GM21576 (cell line): ENCODE measurements around the gene USP11.

ENCODE experiments used
- ATAC-seq: cut with Tn5 transposase; IDR thresholded peaks from one replicate; pipeline ENCODE4 v1.9.1; 2021; ENCODE audit warnings: mild to moderate bottlenecking, moderate library complexity; ENCODE audit not compliant: unreplicated experiment

The USP11 gene

DNA sequence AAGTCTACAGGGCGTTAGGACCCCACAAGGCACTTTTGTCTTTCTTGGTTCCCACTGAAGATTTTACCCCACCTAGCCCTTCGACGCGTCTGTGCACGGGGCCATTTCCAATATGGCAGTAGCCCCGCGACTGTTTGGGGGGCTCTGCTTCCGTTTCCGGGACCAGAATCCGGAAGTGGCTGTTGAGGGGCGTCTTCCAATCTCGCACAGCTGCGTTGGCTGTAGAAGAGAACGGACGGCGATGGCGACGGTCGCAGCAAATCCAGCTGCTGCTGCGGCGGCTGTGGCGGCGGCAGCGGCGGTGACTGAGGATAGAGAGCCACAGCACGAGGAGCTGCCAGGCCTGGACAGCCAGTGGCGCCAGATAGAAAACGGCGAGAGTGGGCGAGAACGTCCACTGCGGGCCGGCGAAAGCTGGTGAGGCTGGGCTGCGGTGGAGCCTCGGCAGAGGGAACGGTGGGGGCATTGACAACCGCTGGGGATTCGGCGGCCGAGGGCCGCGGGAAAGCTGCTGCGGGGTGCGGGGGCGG lies at the start of gene USP11:
Gene USP11 (plus strand): TSS at position 207 of the 530 bp plus-strand sequence. CDS start 35 bp downstream, at position 242.
- peak; percentile 4 for ATAC-seq

GRCh38 chrX:47184486-47184885 lies 48.3 kb upstream of the USP11 start:
- no peak for ATAC-seq

GRCh38 chrX:47185241-47185640 lies 47.6 kb upstream of the USP11 start:
- ATAC-seq, result no peak

DNA sequence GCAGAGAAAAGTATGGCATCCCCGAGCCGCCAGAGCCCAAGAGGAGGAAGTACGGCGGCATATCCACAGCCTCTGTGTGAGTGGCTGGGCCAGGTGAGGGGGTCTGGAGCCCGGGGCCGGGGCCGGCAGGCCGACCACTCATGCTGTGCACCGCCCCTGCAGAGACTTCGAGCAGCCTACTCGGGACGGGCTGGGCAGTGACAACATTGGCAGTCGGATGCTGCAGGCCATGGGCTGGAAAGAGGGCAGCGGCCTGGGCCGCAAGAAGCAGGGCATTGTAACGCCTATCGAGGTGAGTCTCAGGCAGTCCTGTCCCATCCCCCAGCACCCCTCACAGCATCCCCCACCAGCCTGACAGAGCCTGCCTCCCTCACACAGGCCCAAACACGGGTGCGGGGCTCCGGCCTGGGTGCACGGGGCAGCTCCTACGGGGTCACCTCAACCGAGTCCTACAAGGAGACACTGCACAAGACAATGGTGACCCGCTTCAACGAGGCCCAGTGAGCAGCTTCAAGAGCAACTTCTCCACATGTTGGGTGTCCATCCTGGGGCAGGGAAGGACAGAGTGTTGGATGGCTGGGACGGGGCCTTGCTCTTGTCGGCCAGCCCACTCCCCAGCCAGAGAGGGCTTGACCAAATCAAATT lies 46.6 kb upstream of the USP11 start:
- ATAC-seq, result no peak

DNA sequence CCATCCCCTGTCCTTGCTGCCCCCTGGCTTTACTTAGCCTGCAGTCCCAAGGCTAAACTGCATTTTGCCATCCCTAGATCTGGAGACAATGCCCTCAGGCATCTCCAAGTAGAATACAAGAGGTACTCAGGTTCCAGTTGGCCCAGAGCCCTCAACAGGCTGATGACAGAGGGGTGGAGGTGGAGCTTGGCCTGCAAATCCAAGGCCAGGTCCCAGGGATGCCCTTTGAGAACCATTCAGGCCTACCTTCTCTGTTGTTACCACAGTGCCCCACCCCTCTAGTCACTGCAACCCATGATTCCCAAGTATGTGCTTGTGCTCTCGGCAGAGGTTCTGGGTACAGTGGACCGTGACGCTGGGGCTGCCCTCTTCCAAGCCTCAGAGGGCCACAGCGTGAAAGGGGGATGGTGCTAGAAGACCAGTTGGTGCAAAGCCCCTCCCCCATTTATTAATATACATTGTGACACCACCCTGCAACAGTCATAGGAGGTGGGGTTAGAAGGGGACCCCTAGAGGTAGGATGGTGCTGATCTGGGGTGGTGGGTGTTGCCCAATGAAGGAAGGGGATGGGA lies 45.6 kb upstream of the USP11 start:
- no peak for ATAC-seq

DNA sequence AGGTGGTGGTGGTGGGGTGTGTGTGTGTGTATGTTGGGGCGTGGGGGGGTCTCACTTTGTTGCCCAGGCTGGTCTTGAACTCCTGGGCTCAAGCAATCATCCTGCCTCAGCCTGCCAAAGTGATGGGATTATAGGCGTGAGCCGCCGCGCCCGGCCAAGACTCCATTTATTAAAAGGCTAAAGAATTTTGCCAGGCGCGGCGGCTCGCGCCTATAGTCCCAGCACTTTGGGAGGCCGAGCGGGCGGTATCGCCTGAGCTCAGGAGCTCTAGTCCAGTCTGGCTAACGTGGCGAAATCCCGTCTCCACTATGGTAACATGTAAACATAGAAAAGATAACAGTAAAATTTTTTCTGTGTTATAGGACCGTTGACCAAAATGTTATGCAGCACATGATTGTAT lies 42.9 kb upstream of the USP11 start:
- no peak for ATAC-seq

GRCh38 chrX:47190445-47191269 lies 42.2 kb upstream of the USP11 start:
- ATAC-seq, result peak; percentile 47

DNA sequence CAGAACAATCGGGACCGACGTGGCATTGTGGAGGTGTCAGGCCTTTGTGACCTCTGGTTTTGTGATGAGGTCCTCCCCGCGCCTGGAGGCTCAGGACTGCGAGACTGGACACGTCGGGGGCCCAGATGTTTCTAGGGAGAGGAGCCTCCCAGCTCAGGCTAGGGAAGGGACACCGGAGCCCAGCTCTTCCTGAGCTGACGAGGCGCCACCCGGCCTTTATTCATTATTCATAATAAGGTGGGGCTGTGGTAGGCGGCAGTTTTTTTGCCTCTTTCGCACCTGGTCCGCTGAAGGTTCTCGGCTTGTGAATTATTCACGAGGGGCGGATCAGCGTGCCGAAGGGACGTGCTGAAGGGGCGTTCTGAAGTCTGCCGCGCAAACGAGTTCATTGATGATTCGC lies 41.5 kb upstream of the USP11 start:
- no peak for ATAC-seq

- ATAC-seq, result no peak
Measured at GRCh38 chrX:47191806-47192401, 40.9 kb upstream of the USP11 start.

- ATAC-seq, result peak; percentile 68
Measured at GRCh38 chrX:47193475-47194193, 39.2 kb upstream of the USP11 start, which contains the start of gene UBA1. Gene UBA1, plus strand, starts transcription at chrX:47193829. Its CDS starts 4,974 bp downstream, at chrX:47198803.

DNA sequence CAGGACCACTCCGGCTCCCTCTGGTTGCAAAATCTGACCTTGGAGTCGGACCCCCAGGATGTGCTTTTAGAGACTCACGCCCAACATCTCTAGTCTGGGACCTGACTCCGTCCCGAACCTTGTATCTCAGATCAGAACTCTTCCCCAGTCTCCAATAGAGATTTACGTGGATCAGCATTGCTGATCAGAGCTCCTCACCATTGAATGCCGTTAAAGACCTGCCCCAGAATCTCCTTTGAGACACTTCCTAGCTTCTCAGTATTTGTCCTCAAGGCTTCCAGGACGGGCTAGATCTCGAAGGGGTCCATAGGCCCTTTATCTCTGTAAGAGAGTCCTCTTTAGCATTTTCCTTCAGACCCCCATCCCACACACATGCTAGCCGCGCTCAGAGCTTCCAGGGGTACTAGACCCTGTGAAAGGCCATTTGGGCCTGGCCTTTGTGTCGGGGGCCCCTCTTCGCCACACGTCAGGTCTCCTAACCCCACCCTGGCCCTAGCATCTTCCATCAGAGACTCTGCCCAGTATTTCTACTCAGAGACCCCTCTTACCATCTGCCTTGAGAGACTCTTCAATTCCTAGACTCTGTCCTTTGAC lies 38.5 kb upstream of the USP11 start:
- ATAC-seq, result no peak

DNA sequence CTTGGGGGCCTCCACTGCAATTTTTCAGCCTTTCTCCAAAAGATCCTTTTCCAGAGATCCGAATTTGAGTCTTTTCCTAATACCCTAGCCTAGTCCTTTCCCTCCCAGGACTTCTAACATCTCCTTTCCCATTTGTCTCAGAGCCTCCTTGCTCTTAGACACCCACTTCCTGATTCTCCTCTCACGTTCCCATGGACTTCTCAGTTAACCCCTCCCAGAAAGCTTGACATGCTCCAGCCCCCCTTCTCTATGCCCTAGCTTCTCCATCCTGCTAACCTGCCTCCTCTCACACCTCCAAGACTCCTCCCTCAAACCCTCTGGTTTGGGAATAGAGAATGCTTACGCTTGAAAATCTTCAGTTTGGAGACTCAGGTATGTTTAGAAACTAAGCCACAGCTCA lies 36.7 kb upstream of the USP11 start:
- no peak for ATAC-seq

- ATAC-seq, result no peak
Measured at GRCh38 chrX:47197526-47197925, 35.3 kb upstream of the USP11 start.

- ATAC-seq, result no peak
Measured at GRCh38 chrX:47198026-47198686, 34.7 kb upstream of the USP11 start.

GRCh38 chrX:47198687-47199080 lies 34.1 kb upstream of the USP11 start:
- no peak for ATAC-seq

GRCh38 chrX:47199286-47199685 lies 33.5 kb upstream of the USP11 start:
- ATAC-seq, result no peak

DNA sequence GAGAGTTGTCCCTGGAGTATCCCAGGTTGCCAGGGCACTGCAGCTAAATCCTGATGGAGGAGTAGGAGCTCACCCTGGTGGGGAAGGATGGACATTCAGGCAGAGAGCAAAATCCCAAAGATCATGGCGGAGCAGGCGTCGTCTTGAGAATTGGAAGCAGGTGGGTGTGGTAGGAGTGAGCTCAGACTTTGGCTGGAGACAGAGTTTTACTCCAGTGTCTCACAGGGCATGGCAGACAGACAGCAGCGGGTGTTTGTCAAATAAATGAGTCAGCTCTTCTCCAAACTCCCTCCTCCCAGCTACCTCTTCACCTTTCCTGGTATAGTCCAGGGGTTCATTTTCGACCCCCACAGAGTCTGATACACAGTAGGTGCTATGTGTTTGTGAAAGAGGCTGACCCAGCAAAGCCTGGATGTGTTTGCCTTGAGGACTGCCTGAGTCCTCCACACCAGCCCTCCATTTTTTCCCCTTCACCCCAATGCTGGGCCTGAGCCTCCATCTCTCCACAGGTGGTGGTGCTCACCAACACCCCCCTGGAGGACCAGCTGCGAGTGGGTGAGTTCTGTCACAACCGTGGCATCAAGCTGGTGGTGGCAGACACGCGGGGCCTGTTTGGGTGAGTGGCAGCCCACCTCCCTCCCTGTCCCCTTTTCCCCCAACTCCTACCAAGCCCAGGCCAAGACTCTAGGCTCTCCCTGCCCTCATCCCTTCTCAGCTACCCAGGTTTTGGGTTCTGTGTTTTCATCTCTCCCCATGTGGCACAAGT lies 32.2 kb upstream of the USP11 start:
- ATAC-seq, result no peak

- no peak for ATAC-seq
Measured at GRCh38 chrX:47201345-47201944, 31.4 kb upstream of the USP11 start.

GRCh38 chrX:47202316-47202715 lies 30.5 kb upstream of the USP11 start:
- no peak for ATAC-seq
